Suppressor macrophage (primary cell): ENCODE data around the gene EPHA8.

ENCODE experiments used
- DNase-seq, 4 experiments: peaks; one replicate each; pipeline ENCODE4 v3.0.0-alpha.2; 2020 to 2022

The EPHA8 gene

DNA sequence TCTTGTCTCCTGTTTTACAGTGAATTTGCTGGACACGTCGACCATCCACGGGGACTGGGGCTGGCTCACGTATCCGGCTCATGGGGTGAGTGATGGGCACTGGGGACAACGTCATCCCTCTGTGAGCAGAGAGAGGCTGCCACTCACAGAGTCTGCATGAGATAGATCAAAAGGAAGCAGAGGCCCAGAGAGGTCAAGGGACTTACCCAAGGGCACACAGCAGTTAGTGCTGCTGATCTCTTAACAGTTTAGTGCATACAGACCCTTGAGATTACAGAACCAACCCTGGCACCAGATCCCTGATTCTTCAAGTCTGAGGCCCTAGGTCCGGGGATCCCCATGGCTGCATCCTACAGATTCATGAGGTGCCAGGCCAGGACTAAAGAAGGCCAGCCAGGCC is 6.0 kb downstream of the EPHA8 start:
- DNase-seq = no peak

DNA sequence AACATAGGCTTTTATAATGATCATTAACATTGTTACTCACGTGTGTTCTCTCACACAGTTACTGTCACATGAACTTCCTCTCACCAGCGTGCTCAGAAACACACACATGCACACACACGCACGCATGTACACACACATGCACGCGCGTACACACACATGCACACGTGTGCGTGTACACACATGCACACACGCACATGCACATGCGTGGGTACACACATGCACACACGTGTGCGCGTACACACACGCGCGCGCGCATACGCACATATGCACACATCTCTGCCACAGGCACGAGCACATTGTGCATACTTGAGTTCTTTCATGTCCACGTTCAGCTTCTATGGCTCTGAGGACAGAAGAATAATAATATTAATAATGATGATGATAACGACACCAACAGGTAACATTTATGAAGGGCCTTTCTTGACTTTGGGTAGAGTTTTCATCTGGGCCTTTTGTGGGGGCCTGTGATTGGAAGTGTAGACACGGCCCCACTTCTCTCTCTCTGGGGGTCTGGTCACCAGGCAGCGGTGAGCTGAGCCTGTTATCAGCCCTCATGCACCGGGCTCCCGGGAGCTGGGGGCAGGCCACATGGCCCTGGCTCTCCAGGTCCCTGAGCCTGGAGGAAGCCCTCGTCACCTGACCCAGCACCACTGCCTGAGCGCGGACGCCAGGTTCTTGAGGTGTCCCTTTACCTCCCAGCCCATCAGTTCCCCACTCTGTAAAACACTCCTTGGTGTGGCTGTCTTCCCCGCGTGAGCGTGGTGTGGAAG is 7.0 kb downstream of the EPHA8 start:
- no peak for DNase-seq

DNA sequence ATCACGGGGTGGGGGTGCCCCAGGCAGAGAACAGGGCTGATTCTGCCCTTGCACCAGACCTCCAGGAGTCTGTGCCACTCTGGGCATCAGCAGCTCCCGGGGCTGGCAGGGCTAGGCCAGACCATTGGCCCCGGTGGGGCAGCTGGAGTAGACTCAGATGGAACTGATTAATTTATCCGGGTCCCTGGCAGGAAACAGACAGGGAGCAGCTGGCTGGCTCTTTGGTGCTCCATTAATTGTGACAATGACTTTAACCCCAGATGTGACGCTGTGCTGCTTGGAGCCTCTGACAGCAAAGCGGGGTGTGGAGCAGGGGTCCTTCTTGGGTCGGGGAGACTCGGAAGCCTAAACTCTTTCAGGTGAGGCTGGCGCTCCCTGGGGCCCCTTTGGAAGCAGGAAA is 9.5 kb downstream of the EPHA8 start:
- no peak for DNase-seq

DNA sequence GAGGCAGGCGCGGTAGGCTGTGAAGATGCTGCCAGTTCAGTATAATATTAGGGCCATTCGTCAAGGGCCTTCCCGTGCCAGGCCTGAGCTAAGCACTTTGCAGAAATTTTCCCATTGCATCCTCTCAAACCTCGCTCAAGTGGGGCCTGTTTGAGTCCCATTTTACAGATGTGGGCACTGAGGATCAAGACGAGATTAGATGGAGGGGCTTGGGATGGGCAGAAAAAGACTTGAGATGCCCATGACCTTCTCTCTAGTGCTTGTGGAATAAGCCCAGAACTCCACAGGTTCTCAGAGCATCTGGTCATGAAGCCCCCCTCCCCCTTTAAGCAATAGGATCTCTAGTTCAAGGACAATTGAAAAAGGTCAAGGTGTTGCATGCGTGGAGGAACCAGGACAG is 9.9 kb downstream of the EPHA8 start:
- no peak for DNase-seq

DNA sequence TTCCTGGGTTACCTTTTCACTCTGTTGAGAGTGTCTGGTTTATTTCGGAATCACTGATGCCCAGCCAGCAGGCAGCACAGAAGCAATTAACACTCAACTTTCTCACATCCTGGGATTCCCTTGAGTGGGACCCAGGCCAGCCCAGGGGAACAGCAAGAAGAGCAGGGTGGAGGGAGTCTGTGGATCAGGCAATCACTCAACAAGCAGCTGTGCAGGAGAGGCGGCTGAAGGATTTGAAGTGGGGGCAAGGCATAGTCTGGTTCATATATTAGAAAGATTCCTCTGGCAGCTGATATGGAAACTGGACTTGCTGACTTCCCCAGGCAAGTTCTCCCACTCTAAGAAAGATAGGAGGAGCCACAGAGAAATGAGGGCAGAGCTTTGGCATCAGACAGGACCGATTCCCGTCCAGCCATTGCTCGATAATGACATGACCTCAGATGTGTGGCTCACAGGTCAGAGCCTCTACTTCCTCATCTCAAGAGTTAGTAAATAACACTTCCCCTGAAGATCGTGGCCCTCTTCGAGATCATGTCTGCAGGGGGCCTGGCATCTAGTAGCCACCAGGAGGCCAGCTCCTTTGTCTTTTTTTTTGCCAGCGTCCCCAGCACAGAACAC is 12.4 kb downstream of the EPHA8 start:
- peak; percentile 14 to 44 (median 30) for DNase-seq

DNA sequence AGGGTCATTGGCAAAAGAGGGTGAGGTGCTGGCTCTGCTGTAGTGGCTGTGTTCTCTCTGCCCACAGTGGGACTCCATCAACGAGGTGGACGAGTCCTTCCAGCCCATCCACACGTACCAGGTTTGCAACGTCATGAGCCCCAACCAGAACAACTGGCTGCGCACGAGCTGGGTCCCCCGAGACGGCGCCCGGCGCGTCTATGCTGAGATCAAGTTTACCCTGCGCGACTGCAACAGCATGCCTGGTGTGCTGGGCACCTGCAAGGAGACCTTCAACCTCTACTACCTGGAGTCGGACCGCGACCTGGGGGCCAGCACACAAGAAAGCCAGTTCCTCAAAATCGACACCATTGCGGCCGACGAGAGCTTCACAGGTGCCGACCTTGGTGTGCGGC is 12.9 kb downstream of the EPHA8 start:
- DNase-seq = no peak

DNA sequence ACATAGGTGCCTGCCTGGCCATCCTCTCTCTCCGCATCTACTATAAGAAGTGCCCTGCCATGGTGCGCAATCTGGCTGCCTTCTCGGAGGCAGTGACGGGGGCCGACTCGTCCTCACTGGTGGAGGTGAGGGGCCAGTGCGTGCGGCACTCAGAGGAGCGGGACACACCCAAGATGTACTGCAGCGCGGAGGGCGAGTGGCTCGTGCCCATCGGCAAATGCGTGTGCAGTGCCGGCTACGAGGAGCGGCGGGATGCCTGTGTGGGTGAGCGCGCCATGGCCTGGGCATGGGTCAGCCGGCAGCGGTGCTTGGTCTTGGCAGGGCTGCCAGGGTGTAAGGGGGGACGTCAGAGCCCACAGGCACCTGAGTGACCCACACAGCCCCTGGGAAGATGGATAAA is 13.3 kb downstream of the EPHA8 start:
- no peak for DNase-seq

DNA sequence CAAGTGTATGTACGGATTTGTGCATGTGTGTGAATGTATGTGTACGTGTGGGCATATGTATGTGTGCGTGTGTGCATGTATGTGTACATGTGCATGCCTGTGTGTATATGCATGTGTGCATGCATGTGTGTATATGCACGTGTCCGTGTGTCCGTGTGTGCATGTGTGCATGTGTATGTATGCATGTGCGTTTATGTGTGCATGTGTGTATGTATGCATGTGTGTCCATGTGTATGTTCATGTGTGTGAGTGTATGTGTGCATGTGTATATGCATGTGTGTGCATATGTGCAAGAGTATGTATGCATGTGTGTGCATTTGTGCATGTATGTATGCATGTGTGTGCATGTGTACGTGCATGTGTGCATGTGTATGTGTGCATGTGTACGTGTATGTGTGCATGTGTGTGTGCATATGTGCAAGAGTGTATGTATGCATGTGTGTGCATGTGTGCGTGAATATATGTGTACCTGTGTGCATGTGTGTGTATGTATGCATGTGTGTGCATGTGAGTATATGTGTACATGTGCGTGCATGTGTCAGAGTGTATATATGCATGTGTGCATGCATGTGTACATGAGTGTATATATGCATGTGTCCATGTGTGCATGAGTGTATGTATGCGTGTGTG is 15.6 kb downstream of the EPHA8 start:
- no peak for DNase-seq

DNA sequence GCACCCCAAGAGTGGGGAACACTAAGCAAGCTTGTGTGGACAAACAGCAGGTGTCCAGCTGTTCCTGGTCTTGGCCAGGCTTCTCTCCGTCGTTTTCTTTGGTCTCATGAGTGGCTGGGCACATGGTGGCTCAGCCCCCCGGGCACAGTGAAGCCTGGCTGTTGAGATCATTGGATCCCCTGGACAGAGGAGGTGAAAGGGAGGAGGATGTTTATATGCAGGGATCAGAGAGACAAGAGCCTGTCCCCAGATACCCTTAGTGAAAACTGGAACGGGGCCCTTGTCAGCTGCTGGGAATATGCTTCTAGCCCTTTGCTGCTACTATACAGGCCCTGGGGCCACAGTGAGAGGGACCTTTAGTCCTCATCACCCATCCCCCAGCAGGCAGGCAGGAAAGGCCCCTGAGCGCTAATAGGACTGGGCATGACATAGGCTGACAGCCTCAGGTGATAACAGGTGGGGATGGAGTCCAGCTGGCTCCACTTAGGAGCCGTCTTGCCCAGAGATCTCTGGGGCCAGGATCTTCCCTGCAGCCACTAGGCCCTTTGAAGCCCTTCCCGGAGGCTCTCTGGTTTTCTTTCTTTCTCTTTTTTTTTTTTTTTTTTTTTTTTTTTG is 16.4 kb downstream of the EPHA8 start:
- no peak for DNase-seq

DNA sequence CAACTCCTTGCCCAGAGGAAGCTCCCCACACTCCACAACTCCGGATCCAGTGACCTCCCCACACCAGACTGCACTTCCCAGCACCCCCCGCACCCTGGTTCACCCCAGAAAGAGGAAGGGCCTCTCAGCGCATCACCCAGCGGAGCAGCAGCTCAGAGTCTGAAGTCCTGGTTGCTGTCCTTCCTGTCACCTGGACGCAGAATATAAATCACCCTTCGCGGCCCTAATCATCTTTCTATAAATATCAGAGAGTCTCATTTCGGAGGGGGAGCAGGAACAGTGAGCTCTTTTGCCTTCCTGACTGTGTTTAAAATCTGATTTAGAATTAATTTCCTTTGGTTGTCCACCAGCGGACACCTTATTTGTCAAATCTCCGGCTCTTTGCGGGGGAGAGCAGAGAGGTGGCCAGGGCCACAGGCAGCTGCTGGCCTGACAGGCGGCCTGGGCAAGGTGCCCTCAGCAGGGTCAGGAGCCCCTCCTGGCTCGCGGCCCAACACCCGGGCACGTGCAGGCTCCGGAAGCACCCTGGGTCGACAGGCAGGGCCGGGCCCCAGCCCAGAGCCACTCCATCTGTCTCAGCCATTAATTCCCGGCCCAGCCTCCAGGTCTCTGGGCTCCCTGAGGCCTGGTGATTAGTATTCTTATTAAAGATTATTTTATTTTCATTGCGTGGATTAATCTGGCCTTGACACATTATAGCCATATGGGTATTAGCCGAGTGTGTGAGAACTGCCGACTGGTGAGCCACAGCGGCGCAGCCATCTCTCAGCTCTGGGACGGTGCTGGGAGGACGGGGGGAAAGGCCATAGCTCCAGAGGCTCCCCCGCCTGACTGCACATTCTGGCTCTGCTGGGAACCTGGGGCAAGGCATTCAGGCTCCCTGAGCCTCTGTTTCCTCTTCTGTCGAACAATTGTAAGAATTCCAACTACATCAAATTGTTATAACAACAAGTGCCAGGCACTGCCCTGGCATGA is 19.7 kb downstream of the EPHA8 start:
- DNase-seq = no peak

DNA sequence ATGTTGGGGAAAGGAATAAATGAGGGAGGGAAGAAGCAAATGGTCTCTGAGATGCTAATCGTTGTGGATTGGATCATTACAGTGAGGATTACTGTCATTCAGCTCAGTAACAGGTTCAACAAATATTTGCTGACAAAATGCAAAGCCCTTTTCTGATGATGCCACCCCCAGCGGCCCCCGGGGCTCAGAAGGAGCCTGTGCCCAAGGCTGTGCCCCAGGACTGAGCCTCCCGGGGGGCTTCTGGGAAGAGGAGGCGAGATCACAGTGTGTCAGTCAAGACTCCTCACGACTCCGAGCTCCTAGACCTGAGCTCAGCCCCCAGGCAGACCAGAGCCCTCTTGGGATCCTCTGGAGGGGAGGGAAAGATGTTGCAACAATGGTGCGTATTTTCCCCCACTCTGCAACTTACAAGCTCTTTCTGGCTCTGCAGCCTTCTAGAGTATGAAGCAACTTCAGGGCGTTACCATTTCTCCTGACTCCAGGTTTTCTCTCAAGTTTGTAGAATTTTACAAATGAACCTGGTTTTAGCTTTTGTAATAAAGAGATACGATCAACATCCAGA is 20.8 kb downstream of the EPHA8 start:
- DNase-seq = no peak

DNA sequence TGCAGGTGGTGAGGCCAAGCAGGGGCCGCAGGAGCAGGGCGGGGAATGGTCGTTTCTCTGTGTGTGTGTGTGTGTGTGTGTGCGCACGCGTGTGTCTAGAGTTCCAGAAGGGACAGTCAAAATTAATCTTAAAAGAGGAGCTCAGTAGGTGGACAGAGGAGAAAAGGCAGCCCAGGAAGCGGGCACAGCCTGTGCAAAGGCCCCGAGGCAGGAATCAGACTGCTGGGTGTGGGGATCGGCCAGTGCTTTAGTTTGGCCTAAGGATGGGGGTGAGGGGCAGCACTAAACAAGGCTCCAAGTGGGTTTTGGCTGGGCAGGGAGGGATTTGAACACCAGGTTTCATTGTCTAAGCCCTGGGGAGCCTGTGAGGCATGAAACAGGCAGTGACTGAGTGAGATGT is 21.7 kb downstream of the EPHA8 start:
- DNase-seq = no peak

DNA sequence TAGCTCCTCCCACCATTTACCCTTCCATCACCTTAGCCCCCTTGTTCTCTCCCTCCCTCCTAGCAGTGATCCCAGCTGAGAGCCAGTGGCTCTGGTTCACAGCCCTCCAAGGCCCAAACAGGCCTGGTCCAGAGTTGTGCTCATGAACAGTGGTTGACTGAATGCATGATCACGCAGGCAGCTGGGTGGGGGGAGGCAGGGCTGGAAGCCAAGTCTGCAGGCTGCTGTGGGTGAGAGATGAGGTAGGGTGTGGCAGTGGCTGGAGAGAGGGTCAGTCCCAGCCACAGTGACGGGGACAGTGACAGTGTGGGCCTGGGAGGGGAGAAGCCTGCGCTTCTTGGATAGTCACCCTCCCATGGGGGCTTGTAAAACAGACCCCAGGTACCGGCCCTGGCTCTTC is 22.2 kb downstream of the EPHA8 start:
- no peak for DNase-seq

DNA sequence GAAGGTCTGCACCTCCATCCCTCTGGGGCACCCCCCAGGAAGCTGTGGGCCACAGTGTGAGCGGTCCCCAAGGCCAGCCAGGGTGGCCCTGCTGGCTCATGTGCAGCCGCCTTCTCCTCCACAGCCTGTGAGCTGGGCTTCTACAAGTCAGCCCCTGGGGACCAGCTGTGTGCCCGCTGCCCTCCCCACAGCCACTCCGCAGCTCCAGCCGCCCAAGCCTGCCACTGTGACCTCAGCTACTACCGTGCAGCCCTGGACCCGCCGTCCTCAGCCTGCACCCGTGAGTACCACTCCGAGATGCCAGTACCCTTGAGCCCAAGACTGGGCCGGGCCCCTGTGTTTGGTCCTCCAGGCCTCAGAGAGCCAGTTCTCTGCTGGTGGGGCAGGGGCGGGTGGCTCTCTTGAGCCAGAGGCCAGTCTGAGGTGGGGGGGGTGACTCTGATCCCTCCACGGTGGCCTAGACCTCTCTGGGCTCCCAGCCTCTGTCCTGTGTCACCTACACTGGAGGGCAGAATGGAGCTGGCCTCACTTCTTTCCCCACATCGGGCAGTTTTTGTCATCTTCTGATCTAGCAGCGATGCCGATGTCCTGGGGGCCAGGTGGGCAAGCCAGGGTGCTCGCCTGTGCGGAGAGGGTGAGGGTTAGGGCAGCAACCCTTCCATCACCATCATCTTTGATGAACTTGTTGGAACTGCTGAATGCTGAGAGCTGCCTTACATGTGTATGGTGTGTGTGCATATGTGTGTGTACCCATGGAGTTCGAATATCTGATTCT is 23.3 kb downstream of the EPHA8 start:
- no peak for DNase-seq

DNA sequence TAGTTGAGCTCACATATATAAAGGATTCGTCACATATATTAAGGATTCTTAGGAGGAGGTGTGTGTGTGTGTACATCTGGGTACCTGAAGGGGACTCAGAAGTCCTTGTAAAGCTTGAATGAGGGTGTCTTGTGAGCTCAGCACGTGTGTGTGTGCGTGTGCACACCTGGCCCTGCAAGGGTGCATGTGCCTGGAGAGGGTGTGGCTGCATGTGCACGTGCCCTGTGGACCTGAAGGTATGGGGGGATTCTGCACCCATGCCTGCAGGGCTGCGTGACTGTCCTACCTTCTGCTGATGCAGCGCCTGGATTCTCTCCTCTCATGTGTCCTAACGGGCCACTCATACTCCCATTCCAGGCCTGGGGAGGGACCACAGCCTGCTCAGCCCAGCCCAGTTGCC is 24.0 kb downstream of the EPHA8 start:
- DNase-seq = no peak

DNA sequence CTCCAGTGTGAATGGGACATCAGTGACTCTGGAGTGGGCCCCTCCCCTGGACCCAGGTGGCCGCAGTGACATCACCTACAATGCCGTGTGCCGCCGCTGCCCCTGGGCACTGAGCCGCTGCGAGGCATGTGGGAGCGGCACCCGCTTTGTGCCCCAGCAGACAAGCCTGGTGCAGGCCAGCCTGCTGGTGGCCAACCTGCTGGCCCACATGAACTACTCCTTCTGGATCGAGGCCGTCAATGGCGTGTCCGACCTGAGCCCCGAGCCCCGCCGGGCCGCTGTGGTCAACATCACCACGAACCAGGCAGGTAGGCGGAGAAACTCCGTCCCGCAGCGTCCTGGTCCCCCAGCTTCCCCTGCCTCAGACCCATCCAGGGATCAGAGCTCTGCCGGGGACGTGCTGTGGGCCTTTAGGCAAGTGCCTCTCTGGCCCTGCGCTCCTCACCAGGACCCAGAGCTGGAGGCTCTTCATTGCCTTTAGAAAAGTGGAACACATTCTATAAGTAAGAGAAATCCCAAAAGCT is 25.7 kb downstream of the EPHA8 start:
- no peak for DNase-seq

DNA sequence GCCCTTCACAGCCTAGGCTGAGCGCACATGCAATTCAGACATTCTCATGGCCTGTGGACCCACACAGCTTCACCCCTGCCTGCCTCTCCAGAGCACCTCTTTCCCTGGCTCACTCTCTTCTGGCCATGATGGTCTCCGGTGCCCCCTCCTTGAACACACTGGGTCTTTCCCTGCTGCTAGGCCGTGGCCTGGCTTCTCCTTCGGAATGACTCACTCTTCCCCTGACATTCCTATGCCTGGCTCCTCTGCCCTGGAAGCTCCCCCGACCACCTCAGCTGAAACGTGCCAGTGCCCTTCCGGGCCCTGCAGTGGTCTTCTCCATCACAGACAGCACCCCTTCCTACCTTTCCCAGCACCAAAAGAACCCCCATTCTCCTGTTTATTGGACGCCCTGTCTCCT is 28.3 kb downstream of the EPHA8 start:
- DNase-seq = no peak

DNA sequence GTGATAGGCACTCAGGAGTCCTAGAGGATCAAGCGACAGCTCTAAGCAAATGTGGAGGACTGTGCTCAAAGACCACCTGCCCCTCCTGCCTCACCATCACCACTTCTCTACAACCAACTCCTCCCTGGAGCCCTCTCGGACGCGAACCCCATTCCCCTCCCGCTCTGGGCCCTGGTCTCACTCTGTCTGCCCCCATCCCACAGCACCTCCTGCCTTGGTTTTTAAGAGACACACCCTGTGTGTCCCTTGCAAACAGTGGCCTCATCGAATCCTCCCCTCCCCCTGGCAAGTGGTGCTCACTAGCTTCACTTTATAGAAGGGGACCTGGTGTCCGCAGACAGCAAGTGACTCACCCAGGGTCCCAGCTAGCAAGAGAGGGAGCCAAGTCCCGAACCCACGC is 28.8 kb downstream of the EPHA8 start:
- DNase-seq = no peak

DNA sequence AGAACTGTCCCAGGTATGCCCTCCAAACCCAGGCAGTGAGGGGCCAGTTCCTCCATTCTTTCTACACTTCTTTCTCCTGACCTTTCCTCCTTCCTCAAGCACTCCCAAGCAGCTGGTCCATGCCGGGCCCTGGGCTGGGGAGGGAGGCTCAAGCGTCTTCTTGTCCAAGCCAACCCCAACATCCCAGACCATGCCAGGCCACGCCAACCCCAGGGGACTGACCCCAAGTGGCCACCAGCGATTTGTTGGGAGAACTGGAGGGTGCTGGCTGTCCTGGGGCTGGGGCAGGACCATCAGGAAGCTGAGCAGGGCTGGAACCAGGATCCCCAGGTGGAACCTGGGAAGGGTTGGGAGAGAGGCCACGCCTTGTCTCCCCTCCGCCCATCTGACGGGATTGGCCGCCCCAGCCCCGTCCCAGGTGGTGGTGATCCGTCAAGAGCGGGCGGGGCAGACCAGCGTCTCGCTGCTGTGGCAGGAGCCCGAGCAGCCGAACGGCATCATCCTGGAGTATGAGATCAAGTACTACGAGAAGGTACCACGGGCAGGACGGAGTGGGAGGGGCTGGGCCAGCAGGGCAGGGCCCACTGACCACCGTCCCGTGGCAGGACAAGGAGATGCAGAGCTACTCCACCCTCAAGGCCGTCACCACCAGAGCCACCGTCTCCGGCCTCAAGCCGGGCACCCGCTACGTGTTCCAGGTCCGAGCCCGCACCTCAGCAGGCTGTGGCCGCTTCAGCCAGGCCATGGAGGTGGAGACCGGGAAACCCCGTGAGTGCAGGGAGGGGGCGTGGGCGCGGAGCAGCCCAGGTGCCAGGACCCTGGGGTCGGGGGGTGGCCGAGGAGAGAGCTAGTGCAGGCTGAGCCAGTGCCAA is 29.9 kb downstream of the EPHA8 start:
- DNase-seq = no peak

DNA sequence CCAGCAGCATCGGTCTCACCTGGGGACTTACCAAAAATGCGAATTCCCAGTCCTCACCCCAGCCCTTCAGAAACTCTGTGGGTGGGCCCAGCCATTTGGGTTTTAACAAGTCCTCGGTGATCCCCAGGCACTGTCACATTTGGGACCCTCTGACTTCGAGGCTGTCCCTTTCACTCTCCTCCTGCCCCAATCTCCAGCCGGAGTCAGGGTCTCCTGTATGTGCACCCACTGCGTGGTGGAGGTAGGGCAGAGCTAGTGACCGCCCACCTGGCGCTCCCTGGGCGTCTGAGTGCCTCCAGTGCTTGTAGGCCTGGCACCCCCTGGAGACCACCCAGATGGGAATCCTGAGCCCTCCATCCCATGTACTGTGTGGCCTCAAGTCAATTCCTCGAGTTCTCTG is 31.1 kb downstream of the EPHA8 start:
- DNase-seq = no peak
